ENCODE data around the gene CPED1.

GRCh38 chr7:121288894-121289293 lies 300.4 kb downstream of the CPED1 start:
- TF ChIP-seq CTCF (IDR thresholded peaks at IDR 0.05) (no peak), EP300 (IDR thresholded peaks at IDR 0.05) (no peak), POLR2AphosphoS5 (IDR thresholded peaks at IDR 0.05) (no peak)
